Right lobe of liver (tissue), 4 donors: ENCODE data around the gene ATP11C.

ENCODE experiments used
- POLR2A ChIP-seq: fragments of 450-650 bp; IDR thresholded peaks from one replicate; pipeline ENCODE4 v1.6.1; 2017; ENCODE audit warnings: antibody characterized with exemption, mild to moderate bottlenecking
- TF ChIP-seq, protein P1 (sequence below), 4 donors: fragments of 200-600 bp in 3 of 4; fragments of 450-650 bp in 1 of 4; IDR thresholded peaks; one replicate each; pipeline versions ENCODE4 v1.5.1 to v1.8.0; 2016 to 2022; ENCODE audit warnings: antibody characterized with exemption in 4 of 4, mild to moderate bottlenecking in 2 of 4
- donor health status: DM: no; HTN: no; CAD: no.
- donor health status: DM: no; HTN: no; CAD: no.
- donor health status: DM: no; HTN: yes; CAD: no.

- TF ChIP-seq, protein P1, sequence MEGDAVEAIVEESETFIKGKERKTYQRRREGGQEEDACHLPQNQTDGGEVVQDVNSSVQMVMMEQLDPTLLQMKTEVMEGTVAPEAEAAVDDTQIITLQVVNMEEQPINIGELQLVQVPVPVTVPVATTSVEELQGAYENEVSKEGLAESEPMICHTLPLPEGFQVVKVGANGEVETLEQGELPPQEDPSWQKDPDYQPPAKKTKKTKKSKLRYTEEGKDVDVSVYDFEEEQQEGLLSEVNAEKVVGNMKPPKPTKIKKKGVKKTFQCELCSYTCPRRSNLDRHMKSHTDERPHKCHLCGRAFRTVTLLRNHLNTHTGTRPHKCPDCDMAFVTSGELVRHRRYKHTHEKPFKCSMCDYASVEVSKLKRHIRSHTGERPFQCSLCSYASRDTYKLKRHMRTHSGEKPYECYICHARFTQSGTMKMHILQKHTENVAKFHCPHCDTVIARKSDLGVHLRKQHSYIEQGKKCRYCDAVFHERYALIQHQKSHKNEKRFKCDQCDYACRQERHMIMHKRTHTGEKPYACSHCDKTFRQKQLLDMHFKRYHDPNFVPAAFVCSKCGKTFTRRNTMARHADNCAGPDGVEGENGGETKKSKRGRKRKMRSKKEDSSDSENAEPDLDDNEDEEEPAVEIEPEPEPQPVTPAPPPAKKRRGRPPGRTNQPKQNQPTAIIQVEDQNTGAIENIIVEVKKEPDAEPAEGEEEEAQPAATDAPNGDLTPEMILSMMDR (IDR thresholded peaks at IDR 0.05) = no peak
- TF ChIP-seq POLR2A = no peak
These were observed 1.1 kb upstream of the ATP11C start for GRCh38 chrX:139933904-139934303.
